GM10266 (cell line): ENCODE data around the gene RIC1.
"Not testable (repeated sequence)": the region's sequence is repeated elsewhere in the genome, so short reads cannot be mapped to it uniquely, and the experiment has no call there.

Experiments used
- DNase-seq: peaks from one replicate; pipeline ENCODE4 v3.0.0; 2012; ENCODE audit errors: extremely low spot score
- TF ChIP-seq, protein P1 (sequence below): IDR thresholded peaks from 2 replicates; pipeline ENCODE4 v1.5.1; 2012; ENCODE audit warnings: mild to moderate bottlenecking, low read depth; ENCODE audit not compliant: control insufficient read depth, insufficient read depth; ENCODE audit errors: missing control alignments

The RIC1 gene

DNA sequence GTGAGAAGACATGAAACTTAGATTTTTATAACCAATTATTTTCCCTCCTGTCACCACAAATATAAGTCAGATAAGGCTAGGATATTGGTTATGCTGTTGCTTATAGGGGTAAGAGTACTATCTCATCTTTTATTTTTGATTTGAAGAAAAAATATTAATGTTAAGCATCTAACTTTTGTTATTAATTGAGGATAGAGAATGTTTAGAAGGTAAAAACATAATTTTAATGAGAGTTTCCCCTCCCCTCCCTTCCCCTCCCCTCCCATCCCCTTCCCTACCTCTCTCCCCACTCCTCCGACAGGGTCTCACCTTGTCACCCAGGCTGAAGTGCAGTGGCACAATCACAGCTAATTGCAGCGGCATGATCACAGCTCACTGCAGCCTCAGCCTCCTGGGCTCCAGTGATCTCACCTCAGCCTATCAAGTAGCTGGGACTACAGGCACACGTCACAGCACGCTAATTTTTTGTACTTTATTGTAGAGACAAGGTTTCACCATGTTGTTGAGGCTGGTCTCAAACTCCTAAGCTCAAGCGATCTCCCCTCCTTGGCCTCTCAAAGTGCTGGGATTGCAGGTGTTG, 86.7 kb downstream of the RIC1 start:
- no peak for DNase-seq
- TF ChIP-seq, protein P1, sequence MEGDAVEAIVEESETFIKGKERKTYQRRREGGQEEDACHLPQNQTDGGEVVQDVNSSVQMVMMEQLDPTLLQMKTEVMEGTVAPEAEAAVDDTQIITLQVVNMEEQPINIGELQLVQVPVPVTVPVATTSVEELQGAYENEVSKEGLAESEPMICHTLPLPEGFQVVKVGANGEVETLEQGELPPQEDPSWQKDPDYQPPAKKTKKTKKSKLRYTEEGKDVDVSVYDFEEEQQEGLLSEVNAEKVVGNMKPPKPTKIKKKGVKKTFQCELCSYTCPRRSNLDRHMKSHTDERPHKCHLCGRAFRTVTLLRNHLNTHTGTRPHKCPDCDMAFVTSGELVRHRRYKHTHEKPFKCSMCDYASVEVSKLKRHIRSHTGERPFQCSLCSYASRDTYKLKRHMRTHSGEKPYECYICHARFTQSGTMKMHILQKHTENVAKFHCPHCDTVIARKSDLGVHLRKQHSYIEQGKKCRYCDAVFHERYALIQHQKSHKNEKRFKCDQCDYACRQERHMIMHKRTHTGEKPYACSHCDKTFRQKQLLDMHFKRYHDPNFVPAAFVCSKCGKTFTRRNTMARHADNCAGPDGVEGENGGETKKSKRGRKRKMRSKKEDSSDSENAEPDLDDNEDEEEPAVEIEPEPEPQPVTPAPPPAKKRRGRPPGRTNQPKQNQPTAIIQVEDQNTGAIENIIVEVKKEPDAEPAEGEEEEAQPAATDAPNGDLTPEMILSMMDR, result no peak

DNA sequence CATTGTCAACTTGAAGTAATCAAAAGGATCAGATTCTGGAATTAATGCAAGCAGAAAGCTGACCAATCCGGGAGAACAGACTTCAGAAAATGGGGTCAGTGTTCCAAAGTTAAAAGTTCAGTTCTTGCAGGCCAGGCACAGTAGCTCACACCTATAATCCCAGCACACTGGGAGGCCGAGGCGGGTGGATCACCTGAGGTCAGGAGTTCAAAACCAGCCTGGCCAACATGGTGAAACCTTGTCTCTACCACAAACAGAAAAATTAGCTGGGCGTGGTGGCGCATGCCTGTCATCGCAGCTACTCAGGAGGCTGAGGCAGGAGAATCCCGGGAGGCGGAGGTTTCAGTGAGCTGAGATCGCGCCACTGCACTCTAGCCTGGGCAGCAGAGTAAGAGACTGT, 88.5 kb downstream of the RIC1 start:
- not testable (repeated sequence) for DNase-seq

DNA sequence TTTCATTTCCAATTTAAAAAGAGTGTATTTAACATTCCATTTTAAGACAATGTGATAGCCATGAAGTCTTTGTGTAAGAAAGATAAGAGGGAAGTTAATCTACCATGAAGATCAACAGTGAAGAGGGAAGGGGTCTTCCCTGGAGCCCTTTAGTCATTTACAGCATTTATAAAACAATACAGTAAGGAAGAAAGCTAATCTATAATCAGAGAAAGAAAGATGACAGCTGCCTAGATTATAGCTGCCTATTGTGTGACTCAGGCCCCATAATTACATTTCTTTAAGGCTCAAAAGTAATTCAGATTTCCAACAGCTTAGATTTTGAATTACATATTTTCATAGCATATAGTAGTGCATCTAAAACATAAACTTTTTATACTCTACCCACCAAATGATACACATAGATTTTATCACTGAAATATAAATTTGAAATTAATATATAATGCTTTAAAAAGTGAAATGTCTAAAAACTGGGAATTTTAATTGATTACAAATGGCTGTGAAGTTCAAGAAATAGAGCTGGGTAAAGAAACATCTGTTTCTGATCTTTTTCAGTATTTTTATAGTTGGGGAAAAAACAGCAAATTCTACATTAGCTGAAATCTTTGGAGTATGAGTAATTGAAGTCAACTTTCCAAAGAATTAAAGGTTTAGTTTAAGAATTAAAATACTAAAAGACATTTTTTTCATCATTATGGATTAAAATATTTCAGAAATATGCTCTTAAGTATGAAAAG, 89.6 kb downstream of the RIC1 start:
- TF ChIP-seq, protein P1, result no peak
- no peak for DNase-seq

DNA sequence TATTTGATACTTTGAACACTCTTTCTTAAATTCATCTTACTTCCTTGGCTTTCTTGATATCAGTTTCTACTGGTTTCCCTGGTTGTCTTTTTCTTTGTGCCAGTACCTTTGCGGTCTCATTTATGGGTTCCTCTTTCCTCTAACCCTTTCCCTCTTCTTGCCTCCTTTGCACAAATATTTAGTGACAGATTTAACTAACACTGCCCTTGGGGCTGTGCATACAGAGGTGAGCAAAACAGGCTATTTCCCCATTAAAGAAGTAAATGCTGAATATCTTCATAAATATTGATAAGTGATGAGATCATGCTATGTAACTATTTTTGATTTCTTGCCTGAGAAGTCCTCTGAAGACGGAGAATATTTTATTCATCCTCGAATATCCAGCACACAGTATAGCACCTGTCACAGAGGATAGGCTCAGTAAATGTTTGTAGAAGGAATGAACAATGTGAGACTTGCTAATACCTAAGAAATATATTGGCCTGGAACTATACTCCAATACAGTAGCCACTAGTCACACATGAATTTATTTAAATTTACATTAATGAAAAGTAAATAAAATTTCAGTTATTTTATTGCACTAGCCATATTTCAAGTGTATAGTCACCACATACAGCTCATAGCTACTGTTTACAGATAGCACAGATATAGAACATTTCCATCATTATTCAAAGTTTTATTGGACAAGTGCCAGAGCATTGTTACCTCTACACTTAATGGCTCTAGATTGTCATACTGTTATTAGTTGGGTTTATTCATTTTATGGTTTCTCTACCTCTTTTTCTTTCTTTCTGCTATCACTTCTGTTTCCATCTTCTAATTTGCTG, 90.4 kb downstream of the RIC1 start:
- no peak for DNase-seq

DNA sequence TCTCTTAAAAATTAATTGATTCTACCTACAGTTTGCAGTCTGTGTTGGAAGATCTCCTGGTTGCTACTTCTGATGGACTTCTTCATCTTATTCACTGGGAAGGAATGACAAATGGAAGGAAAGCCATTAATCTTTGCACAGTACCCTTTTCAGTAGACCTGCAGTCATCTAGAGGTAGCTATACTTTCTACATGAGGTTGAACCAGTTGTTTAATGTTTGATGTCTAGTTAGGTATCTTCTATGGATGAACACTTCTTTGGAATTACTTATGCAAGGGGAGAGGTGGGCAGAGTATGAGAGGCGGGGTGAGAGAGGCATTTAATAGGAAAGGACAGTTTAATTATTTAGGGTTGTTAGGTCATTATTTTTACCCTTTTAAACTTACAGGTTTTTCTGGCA, 91.2 kb downstream of the RIC1 start:
- no peak for DNase-seq
- TF ChIP-seq, protein P1, result no peak

More for the DNA sequence above, 90.4 kb downstream of the RIC1 start:
- TF ChIP-seq, protein P1, result no peak

DNA sequence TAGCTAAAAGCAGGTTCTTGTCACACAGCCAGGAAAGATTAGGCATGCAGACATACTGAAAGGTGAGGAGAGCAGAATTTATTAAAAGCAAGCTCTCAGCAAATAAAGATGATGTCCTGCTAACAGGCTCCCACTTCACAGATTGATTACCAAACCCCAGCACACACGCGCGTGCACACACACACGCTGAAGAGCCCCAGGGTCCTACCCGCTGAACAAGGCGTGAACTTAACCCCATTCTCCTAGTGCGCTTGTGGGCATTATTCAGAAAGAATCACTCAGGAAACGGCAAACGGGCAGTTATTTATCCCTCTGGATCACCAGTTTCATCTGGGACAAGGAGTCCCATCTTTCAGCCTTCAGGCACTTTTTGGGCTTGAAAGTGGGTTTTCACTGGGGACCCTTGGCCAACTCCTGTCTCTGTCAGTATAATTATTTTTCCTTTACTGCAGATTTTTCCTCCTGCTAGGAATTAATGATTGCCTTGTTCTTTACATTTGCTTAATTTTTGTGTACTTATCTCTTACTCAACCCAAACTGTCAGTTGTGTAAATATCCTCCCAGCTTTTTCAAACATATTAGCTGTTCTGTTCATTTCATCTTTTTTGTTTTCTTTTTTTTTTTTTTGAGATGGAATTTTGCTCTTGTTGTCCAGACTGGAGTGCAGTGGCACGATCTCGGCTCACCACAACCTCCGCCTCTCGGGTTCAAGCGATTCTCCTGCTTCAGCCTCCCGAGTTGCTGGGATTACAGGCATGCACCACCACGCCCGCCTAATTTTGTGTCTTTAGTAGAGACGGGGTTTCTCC, 92.6 kb downstream of the RIC1 start:
- TF ChIP-seq, protein P1, result no peak
- no peak for DNase-seq

DNA sequence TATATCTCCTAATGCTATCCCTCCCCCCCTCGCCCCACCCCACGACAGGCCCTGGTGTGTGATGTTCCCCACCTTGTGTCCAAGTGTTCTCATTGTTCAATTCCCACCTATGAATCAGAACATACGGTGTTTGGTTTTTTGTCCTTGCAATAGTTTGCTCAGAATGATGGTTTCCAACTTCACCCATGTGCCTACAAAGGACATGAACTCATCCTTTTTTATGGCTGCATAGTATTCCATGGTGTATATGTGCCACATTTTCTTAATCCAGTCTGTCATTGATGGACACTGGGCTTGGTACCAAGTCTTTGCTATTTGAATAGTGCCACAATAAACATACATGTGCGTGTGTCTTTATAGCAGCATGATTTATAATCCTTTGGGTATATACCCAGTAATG, 93.8 kb downstream of the RIC1 start:
- not testable (repeated sequence) for DNase-seq
